Right atrium auricular region (tissue), 2 donors: ENCODE measurements around the gene WDR81. TPM values are rescaled to one million over a fixed set of nuclear protein-coding genes. Genes with fewer than 3 reads are reported as not detected.

Experiments used
- DNase-seq: peaks from one replicate; pipeline ENCODE4 v3.0.0-alpha.2; 2019; ENCODE audit warnings: low spot score
- H3K27ac ChIP-seq, 2 donors: fragments of 200-600 bp; sonication (generic); 1 replicate in 1 of 2; 2 replicates in 1 of 2; pipeline ENCODE4 v1.5.1; 2016 to 2019
- H3K27me3 ChIP-seq, 2 donors: fragments of 200-600 bp; sonication (generic); one replicate each; pipeline versions ENCODE4 v1.5.1 to v1.6.0; 2017 to 2019
- H3K36me3 ChIP-seq: fragments of 200-600 bp; sonication (generic); one replicate; pipeline ENCODE4 v1.5.1; 2016
- H3K4me1 ChIP-seq, 2 donors: fragments of 200-600 bp; sonication (generic); one replicate each; pipeline versions ENCODE4 v1.5.1 to v1.6.0; 2017 to 2019
- H3K4me3 ChIP-seq, 2 donors: fragments of 200-600 bp; sonication (generic); 1 replicate in 1 of 2; 2 replicates in 1 of 2; pipeline ENCODE4 v1.5.1; 2017 to 2019; ENCODE audit warnings: mild to moderate bottlenecking in 1 of 2, moderate library complexity in 1 of 2
- H3K9me3 ChIP-seq, 2 donors: fragments of 200-600 bp; sonication (generic); one replicate each; pipeline ENCODE4 v1.5.1; 2019
- CTCF ChIP-seq, 2 donors: fragments of 200-600 bp; sonication (generic); IDR thresholded peaks; one replicate each; pipeline ENCODE4 v1.5.1; 2019; ENCODE audit warnings: antibody characterized with exemption in 2 of 2
- total RNA-seq, 2 donors: library from RNA; depleted of rRNA; stranded (reverse); fragments of >200 nt; gene quantifications; one replicate each; pipeline ENCODE4 v1.1.0, GENCODE V29; 2016

The WDR81 gene
- total RNA-seq, 2 donors from 2014 or later = 10.9 to 17.9 TPM

- Histone ChIP-seq H3K4me3 (peak overlapping the region; percentile 86 to 100), H3K36me3 (peaks cover 42% of the 10 kb centered on the region), H3K27ac (peak overlapping the region; percentile 100), H3K4me1 (peaks cover 0 to 65% of the 10 kb centered on the region in 2 donors), H3K9me3 (no peaks in the 10 kb centered on the region), H3K27me3 (no peaks in the 10 kb centered on the region)
- peak; percentile 99 for DNase-seq
- no peak for TF ChIP-seq CTCF (IDR thresholded peaks at IDR 0.05)
Observed at GRCh38 chr17:1714427-1714979, 10.0 kb upstream of the WDR81 start.

GRCh38 chr17:1714980-1715802 is 9.3 kb upstream of the WDR81 start:
- DNase-seq = peak; percentile 95
- Histone ChIP-seq H3K9me3 (no peaks in the 10 kb centered on the region), H3K4me1 (peaks cover 0 to 60% of the 10 kb centered on the region in 2 donors), H3K4me3 (peak overlapping the region; percentile 86 to 100), H3K27ac (peak overlapping the region; percentile 100), H3K27me3 (no peaks in the 10 kb centered on the region), H3K36me3 (peaks cover 42% of the 10 kb centered on the region)
- no peak for TF ChIP-seq CTCF (IDR thresholded peaks at IDR 0.05)

GRCh38 chr17:1715803-1716075 is 8.8 kb upstream of the WDR81 start:
- no peak for DNase-seq
- Histone ChIP-seq H3K9me3 (no peaks in the 10 kb centered on the region), H3K4me1 (peaks cover 0 to 59% of the 10 kb centered on the region in 2 donors), H3K4me3 (peak overlapping the region; percentile 86 to 100), H3K27ac (peak overlapping the region; percentile 100), H3K27me3 (no peaks in the 10 kb centered on the region), H3K36me3 (peaks cover 41% of the 10 kb centered on the region)
- TF ChIP-seq CTCF (IDR thresholded peaks at IDR 0.05) = no peak

- Histone ChIP-seq H3K27ac (peak overlapping the region; percentile 100), H3K9me3 (no peaks in the 10 kb centered on the region), H3K4me1 (peaks cover 0 to 55% of the 10 kb centered on the region in 2 donors), H3K4me3 (peak overlapping the region; percentile 86 to 100), H3K27me3 (no peaks in the 10 kb centered on the region), H3K36me3 (peaks cover 36% of the 10 kb centered on the region)
- DNase-seq = peak; percentile 100
- peak in 1 of 2 donors; percentile 35 for TF ChIP-seq CTCF (IDR thresholded peaks at IDR 0.05)
Observed at GRCh38 chr17:1716076-1716911, 8.2 kb upstream of the WDR81 start.

- peak; percentile 98 for DNase-seq
- Histone ChIP-seq H3K27me3 (no peaks in the 10 kb centered on the region), H3K27ac (peak overlapping the region; percentile 99 to 100), H3K4me3 (peak overlapping the region; percentile 74 to 75), H3K9me3 (no peaks in the 10 kb centered on the region), H3K36me3 (peaks cover 28% of the 10 kb centered on the region), H3K4me1 (peaks cover 0 to 48% of the 10 kb centered on the region in 2 donors)
- no peak for TF ChIP-seq CTCF (IDR thresholded peaks at IDR 0.05)
Observed at GRCh38 chr17:1716912-1717695, 7.4 kb upstream of the WDR81 start.
